Tibial nerve (tissue), 4 donors: ENCODE measurements around the gene MMP17. TPM values are rescaled to one million over a fixed set of nuclear protein-coding genes. Genes with fewer than 3 reads are reported as not detected.

Source experiments
- DNase-seq, 2 donors: peaks; one replicate each; pipeline ENCODE4 v3.0.0-alpha.2; 2019; ENCODE audit warnings: low spot score in 2 of 2
- H3K27ac ChIP-seq, 4 donors: fragments of 200-600 bp; sonication (generic) in 3 of 4; one replicate each; pipeline ENCODE4 v1.5.1; 2017 to 2019; ENCODE audit warnings: mild to moderate bottlenecking in 1 of 4
- H3K27me3 ChIP-seq, 2 donors: fragments of 200-600 bp; sonication (generic) in 1 of 2; one replicate each; pipeline versions ENCODE4 v1.5.1 to v1.6.0; 2017 to 2019
- H3K36me3 ChIP-seq, 3 donors: fragments of 200-600 bp; sonication (generic); one replicate each; pipeline ENCODE4 v1.5.1; 2018 to 2019
- H3K4me1 ChIP-seq, 4 donors: fragments of 200-600 bp; sonication (generic) in 3 of 4; one replicate each; pipeline ENCODE4 v1.5.1; 2017 to 2019
- H3K4me3 ChIP-seq, 4 donors: fragments of 200-600 bp; sonication (generic) in 3 of 4; one replicate each; pipeline ENCODE4 v1.5.1; 2017 to 2019; ENCODE audit warnings: mild to moderate bottlenecking in 1 of 4, moderate library complexity in 1 of 4
- H3K9me3 ChIP-seq, 4 donors: fragments of 200-600 bp; sonication (generic) in 3 of 4; one replicate each; pipeline ENCODE4 v1.5.1; 2017 to 2019
- CTCF ChIP-seq, 5 experiments: fragments of 200-600 bp in 3 of 5; fragments of 450-650 bp in 2 of 5; sonication (generic) in 3 of 5; IDR thresholded peaks; one replicate each; pipeline ENCODE4 v1.5.1; 2016 to 2019; ENCODE audit warnings: antibody characterized with exemption in 5 of 5, mild to moderate bottlenecking in 3 of 5, moderate library complexity in 2 of 5
- EP300 ChIP-seq, 2 donors: sonication (generic); formaldehyde crosslinking; IDR thresholded peaks; one replicate each; pipeline ENCODE4 v1.6.1; 2017; ENCODE audit warnings: antibody characterized with exemption in 2 of 2, mild to moderate bottlenecking in 1 of 2
- POLR2A ChIP-seq, 2 donors: fragments of 450-650 bp; IDR thresholded peaks; one replicate each; pipeline ENCODE4 v1.6.1; 2017; ENCODE audit warnings: antibody characterized with exemption in 2 of 2, mild to moderate bottlenecking in 2 of 2, moderate library complexity in 2 of 2
- WGBS, 2 donors: methylation state at CpG; one replicate each; pipeline ENCODE4 v1.1.5; 2018; 5-methylcytosine and 5-hydroxymethylcytosine counted together
- total RNA-seq, 4 donors: library from RNA; depleted of rRNA; stranded (reverse); fragments of >200 nt; gene quantifications; one replicate each; pipeline ENCODE4 v1.1.0, GENCODE V29; 2016

The MMP17 gene
- total RNA-seq, result 10 to 100 TPM; 10.9 to 65.3 (median 32.6) TPM

GRCh38 chr12:131827961-131828534 is at the start of gene MMP17:
Gene MMP17 (plus strand): TSS chr12:131828393. CDS start chr12:131828495, 102 bp downstream.
- H3K27me3 ChIP-seq, result peaks cover 0 to 23% of the 10 kb centered on the region in 2 donors
- DNase-seq, result peak; percentile 43 to 46
- no peaks in the 10 kb centered on the region for H3K9me3 ChIP-seq
- peak within 1 kb of the TSS; percentile 38 to 78 (median 58) for H3K4me3 ChIP-seq
- H3K27ac ChIP-seq, result peak within 1 kb of the TSS in 3 of 4 donors; percentile 71 to 88 (median 76)
- TF ChIP-seq POLR2A (IDR thresholded peaks at IDR 0.05), result peak; percentile 26 to 58
- peak in 1 of 2 donors; percentile 26 for TF ChIP-seq EP300 (IDR thresholded peaks at IDR 0.05)
- TF ChIP-seq CTCF (IDR thresholded peaks at IDR 0.05), result peak in 3 of 5 experiments; percentile 2 to 34 (median 28)
- no peaks in the 10 kb centered on the region for H3K36me3 ChIP-seq
- 0% methylated on average over 21 to 27 of the region's 86 CpGs for WGBS, 2 donors
- H3K4me1 ChIP-seq, result peaks cover 0 to 57% (median 15%) of the 10 kb centered on the region in 4 donors

GRCh38 chr12:131779027-131779426 is 49.2 kb upstream of the MMP17 start:
- no peak overlapping the region for H3K4me3 ChIP-seq
- no peak overlapping the region for H3K27ac ChIP-seq
- 93 to 96% methylated on average over 23 of the region's 23 CpGs for WGBS, 2 donors
- H3K27me3 ChIP-seq, result no peaks in the 10 kb centered on the region
- peaks cover 0 to 32% (median 6%) of the 10 kb centered on the region in 4 donors for H3K4me1 ChIP-seq
- H3K36me3 ChIP-seq, result peaks cover 0 to 53% (median 7%) of the 10 kb centered on the region in 3 donors
- H3K9me3 ChIP-seq, result no peaks in the 10 kb centered on the region
- TF ChIP-seq POLR2A (IDR thresholded peaks at IDR 0.05) (no peak), EP300 (IDR thresholded peaks at IDR 0.05) (no peak), CTCF (IDR thresholded peaks at IDR 0.05) (no peak)
- no peak for DNase-seq

GRCh38 chr12:131782061-131782460 is 46.1 kb upstream of the MMP17 start:
- no peak for TF ChIP-seq EP300 (IDR thresholded peaks at IDR 0.05)
- TF ChIP-seq POLR2A (IDR thresholded peaks at IDR 0.05), result no peak
- TF ChIP-seq CTCF (IDR thresholded peaks at IDR 0.05), result no peak
- H3K27ac ChIP-seq, result no peak overlapping the region
- H3K27me3 ChIP-seq, result no peaks in the 10 kb centered on the region
- peaks cover 0 to 21% (median 0%) of the 10 kb centered on the region in 4 donors for H3K4me1 ChIP-seq
- no peak for DNase-seq
- 89 to 91% methylated on average over 2 of the region's 2 CpGs for WGBS, 2 donors
- no peak overlapping the region for H3K4me3 ChIP-seq
- peaks cover 0 to 69% (median 12%) of the 10 kb centered on the region in 3 donors for H3K36me3 ChIP-seq
- H3K9me3 ChIP-seq, result no peaks in the 10 kb centered on the region

- DNase-seq, result no peak
- Histone ChIP-seq H3K9me3 (no peaks in the 10 kb centered on the region), H3K4me1 (peaks cover 0 to 27% (median 0%) of the 10 kb centered on the region in 4 donors), H3K27me3 (no peaks in the 10 kb centered on the region), H3K4me3 (peak overlapping the region in 1 of 4 donors; percentile 4), H3K36me3 (peaks cover 0 to 72% (median 12%) of the 10 kb centered on the region in 3 donors), H3K27ac (peak overlapping the region in 2 of 4 donors; percentile 43 to 49)
- TF ChIP-seq CTCF (IDR thresholded peaks at IDR 0.05) (no peak), EP300 (IDR thresholded peaks at IDR 0.05) (peak in 1 of 2 donors; percentile 15)
- 37 to 44% methylated on average over 10 of the region's 10 CpGs for WGBS, 2 donors
Observed at GRCh38 chr12:131783915-131784541, 44.2 kb upstream of the MMP17 start.
